HepG2 (cell line): ENCODE results near the gene PRKCD. TPM values are rescaled to one million over a fixed set of nuclear protein-coding genes. Genes with fewer than 3 reads are reported as not detected.

Experiments used
- ATAC-seq: fragments of 200-7000 bp; cut with Tn5 transposase; 3 replicates; pipeline ENCODE4 v1.9.1; 2020; ENCODE audit warnings: mild to moderate bottlenecking, moderate library complexity
- BruUV-seq: library from RNA; stranded (reverse); fragments of 400-500 nt; replicated peaks from 2 replicates; lab custom pipeline; 2021; lab: Mats Ljungman, UMichigan
- CTCF ChIA-PET: fragments of 300-600 bp; formaldehyde crosslinking; extraction: SDS; loops from one replicate; lab custom pipeline; 2021; ENCODE audit warnings: low total read pairs, inconsistent platforms, low intra/inter-chr PET ratio; lab: Yijun Ruan, JAX
- POLR2A ChIA-PET: fragments of 350-600 bp; sonication (Branson Sonifier 250); formaldehyde crosslinking; loops from one replicate; lab custom pipeline; 2020; ENCODE audit warnings: antibody characterized with exemption, inconsistent platforms; lab: Yijun Ruan, JAX
- DNase-seq: peaks from one replicate; pipeline ENCODE4 v3.0.0-alpha.2; 2015; ENCODE audit warnings: low spot score
- FAIRE-seq: peaks from 3 replicates; lab custom pipeline; 2011; peaks lifted over from hg19 to GRCh38; lab: Jason Lieb, UNC
- H2AFZ ChIP-seq: one replicate; pipeline ENCODE4 v1.6.1; 2011; ENCODE audit warnings: low read length, inconsistent platforms
- H3K27ac ChIP-seq: fragments of 300-600 bp; 3 replicates; pipeline ENCODE4 v1.8.0; 2011; ENCODE audit warnings: mixed run types, mild to moderate bottlenecking, mixed read lengths, low read length, inconsistent platforms; ENCODE audit not compliant: insufficient read depth; ENCODE audit errors: extremely low read length
- H3K27me3 ChIP-seq, 2 experiments: fragments of 200-600 bp in 1 of 2; 2 replicates in 1 of 2; 3 replicates in 1 of 2; pipeline versions ENCODE4 v1.6.0 to v1.8.0; 2011; ENCODE audit warnings: low read length in 2 of 2, mild to moderate bottlenecking in 2 of 2, moderate library complexity in 2 of 2, inconsistent platforms in 1 of 2; ENCODE audit not compliant: insufficient read depth in 2 of 2, control insufficient read depth in 1 of 2
- H3K36me3 ChIP-seq, 2 experiments: fragments of 200-600 bp in 1 of 2; replicated peaks in 1 of 2; 2 replicates in 1 of 2; 3 replicates in 1 of 2; pipeline versions ENCODE4 v1.5.1 to v1.8.0; 2011; ENCODE audit warnings: low read length in 2 of 2, inconsistent platforms in 1 of 2; ENCODE audit not compliant: insufficient read depth in 2 of 2, control insufficient read depth in 1 of 2
- H3K4me1 ChIP-seq: 2 replicates; pipeline ENCODE4 v1.5.1; 2012; ENCODE audit warnings: low read length, inconsistent platforms; ENCODE audit not compliant: insufficient read depth
- H3K4me2 ChIP-seq: 2 replicates; pipeline ENCODE4 v1.6.0; 2011; ENCODE audit warnings: low read depth, low read length, inconsistent platforms
- H3K4me3 ChIP-seq, 3 experiments: fragments of 200-600 bp in 1 of 3; sonication (generic), shearing (Covaris generic) in 1 of 3; replicated peaks in 1 of 3; 2 replicates each; pipeline ENCODE4 v1.5.1; 2011 to 2016; ENCODE audit warnings: low read length in 3 of 3, inconsistent platforms in 2 of 3, low read depth in 2 of 3, mild to moderate bottlenecking in 2 of 3, control low read depth in 1 of 3, mixed read lengths in 1 of 3; ENCODE audit not compliant: insufficient read depth in 1 of 3
- H3K79me2 ChIP-seq: one replicate; pipeline ENCODE4 v1.6.1; 2011; ENCODE audit warnings: low read length, inconsistent platforms; ENCODE audit not compliant: insufficient read depth
- H3K9ac ChIP-seq: 2 replicates; pipeline ENCODE4 v1.6.0; 2011; ENCODE audit warnings: mild to moderate bottlenecking, low read depth, low read length, inconsistent platforms; ENCODE audit not compliant: insufficient read depth
- H3K9me3 ChIP-seq: 2 replicates; pipeline ENCODE4 v1.5.1; 2012; ENCODE audit warnings: mild to moderate bottlenecking, low read length
- H4K20me1 ChIP-seq: 2 replicates; pipeline ENCODE4 v1.6.0; 2011; ENCODE audit warnings: inconsistent platforms, mild to moderate bottlenecking, low read length, moderate library complexity; ENCODE audit not compliant: insufficient read depth
- ARID2 ChIP-seq: sonication (generic); formaldehyde crosslinking; IDR thresholded peaks from 2 replicates; pipeline ENCODE4 v1.8.1; 2022; ENCODE audit warnings: mild to moderate bottlenecking, missing genetic modification reagents, borderline replicate concordance
- CAMTA2 ChIP-seq: sonication (generic); formaldehyde crosslinking; IDR thresholded peaks from 2 replicates; pipeline ENCODE4 v1.4.0; 2020; ENCODE audit warnings: mild to moderate bottlenecking, missing genetic modification reagents, borderline replicate concordance
- GABPA ChIP-seq, 2 experiments: IDR thresholded peaks; 2 replicates each; pipeline ENCODE4 v1.6.1; 2011 to 2016; ENCODE audit warnings: low read depth in 2 of 2, low read length in 1 of 2, missing biosample characterization in 1 of 2, missing genetic modification characterization in 1 of 2
- POLR2A ChIP-seq, 2 experiments: IDR thresholded peaks; 2 replicates each; pipeline ENCODE4 v1.6.1; 2011; ENCODE audit warnings: low read depth in 2 of 2, low read length in 2 of 2, mild to moderate bottlenecking in 1 of 2, moderate library complexity in 1 of 2; ENCODE audit not compliant: insufficient read depth in 1 of 2
- RBM22 ChIP-seq: fragments of 200-400 bp; formaldehyde crosslinking; optimal IDR thresholded peaks from 2 replicates; pipeline ENCODE3; 2017; ENCODE audit warnings: mild to moderate bottlenecking, low read length, moderate library complexity
- SETDB1 ChIP-seq: sonication (generic); formaldehyde crosslinking; IDR thresholded peaks from 2 replicates; pipeline ENCODE4 v1.5.1; 2020; ENCODE audit warnings: missing genetic modification reagents, mild to moderate bottlenecking, borderline replicate concordance
- TGIF2 ChIP-seq: IDR thresholded peaks from 2 replicates; pipeline ENCODE4 v1.6.1; 2016; ENCODE audit warnings: control low read depth, missing compliant biosample characterization
- TOE1 ChIP-seq: sonication (generic); formaldehyde crosslinking; IDR thresholded peaks from 2 replicates; pipeline ENCODE4 v1.4.0; 2020; ENCODE audit warnings: mild to moderate bottlenecking, missing genetic modification reagents
- ZNF234 ChIP-seq: sonication (generic); formaldehyde crosslinking; conservative IDR thresholded peaks from 2 replicates; pipeline ENCODE4 v1.5.1; 2020; ENCODE audit warnings: mild to moderate bottlenecking, missing genetic modification reagents
- WGBS: methylation state at CpG from one replicate; pipeline ENCODE4 v1.1.6; 2017; ENCODE audit warnings: low lambda C conversion rate; 5-methylcytosine and 5-hydroxymethylcytosine counted together
- in situ Hi-C: cut with HindIII; loops from 2 replicates; pipeline ENCODE4 v1.10.0; 2017; ENCODE audit warnings: low pct_unique_long_range_greater_than_20kb; ENCODE audit not compliant: extremely low pct_ligation_motif_present
- intact Hi-C: fragments of 100-400 bp; cut with micrococcal nuclease; formaldehyde crosslinking; loops from one replicate; pipeline ENCODE4 v1.10.0; 2022; ENCODE audit not compliant: unreplicated experiment
- polyA plus RNA-seq, 8 experiments: library from polyadenylated mRNA; depleted of rRNA in 3 of 8; stranded (reverse) in 7 of 8; unstranded in 1 of 8; fragments of >200 nt; fragmentation: Illumina TruSeq in 4 of 8; extraction: Trizol in 4 of 8; gene quantifications; 2 replicates each; pipeline versions ENCODE4 v1.2.1 to v1.2.3, GENCODE V29; 2011 to 2016; ENCODE audit warnings: low read depth in 4 of 8, missing spikeins in 1 of 8, mixed read lengths in 1 of 8; ENCODE audit not compliant: insufficient read depth in 1 of 8
- total RNA-seq, 5 experiments: library from RNA; depleted of rRNA; stranded (reverse); fragments of >200 nt; fragmentation: Illumina TruSeq; extraction: Trizol; gene quantifications; 2 replicates each; pipeline ENCODE4 v1.2.3, GENCODE V29; 2016; ENCODE audit warnings: low read depth in 1 of 5

PRKCD gene
- total and polyA plus RNA-seq, 2 of the 13 experiments (the other 11 are each of a cell fraction or from before 2014, with no cell fraction given), result 1.6 to 40.7 TPM

- FAIRE-seq (no peak), DNase-seq (no peak)
- Histone ChIP-seq H3K4me1 (peaks cover 54% of the 10 kb centered on the region), H4K20me1 (peaks cover 28% of the 10 kb centered on the region), H3K79me2 (peaks cover 37% of the 10 kb centered on the region), H3K9me3 (no peaks in the 10 kb centered on the region), H3K36me3 (peaks cover 47 to 73% of the 10 kb centered on the region in 2 experiments), H3K9ac (no peak overlapping the region)
- POLR2A ChIA-PET, result no interaction called here
- TF ChIP-seq ARID2 (no peak), TOE1 (CRISPR knock-in tag) (no peak), CAMTA2 (no peak), ZNF234 (CRISPR knock-in tag) (no peak), TGIF2 (CRISPR knock-in tag) (no peak), RBM22 (peak; percentile 37)
- TF ChIP-seq, all 625 proteins: peak for 1
- H3K4me2 ChIP-seq, result no peak overlapping the region
- H3K4me3 ChIP-seq, result no peak overlapping the region
- in situ Hi-C loops, result no loop called here
- CTCF ChIA-PET, result no interaction called here
- no peaks in the 10 kb centered on the region for H3K27me3 ChIP-seq
- WGBS, result 98% methylated on average over 5 of the region's 5 CpGs
- H3K27ac ChIP-seq, result no peak overlapping the region
- BruUV-seq, result no TSS peak
- intact Hi-C loops, result no loop called here
- no peak for ATAC-seq
- no peak overlapping the region for H2AFZ ChIP-seq
These were observed 78.8 kb downstream of the PRKCD start for GRCh38 chr3:53239800-53240199.

- intact Hi-C loops, result no loop called here
- CTCF ChIA-PET, result no interaction called here
- Histone ChIP-seq H3K27me3 (no peaks in the 10 kb centered on the region), H3K4me1 (peaks cover 46% of the 10 kb centered on the region), H3K9ac (no peak overlapping the region), H4K20me1 (peaks cover 37% of the 10 kb centered on the region), H2AFZ (no peak overlapping the region), H3K36me3 (peaks cover 37 to 62% of the 10 kb centered on the region in 2 experiments), H3K4me3 (no peak overlapping the region), H3K27ac (no peak overlapping the region), H3K9me3 (no peaks in the 10 kb centered on the region), H3K4me2 (no peak overlapping the region), H3K79me2 (peaks cover 49% of the 10 kb centered on the region)
- FAIRE-seq (no peak), ATAC-seq (no peak), DNase-seq (no peak)
- TF ChIP-seq POLR2A (IDR thresholded peaks at IDR 0.05; ENCODE audit: insufficient read depth in 1 of 2, low read depth in 2 of 2, low read length in 2 of 2) (0 out of 4 replicates have a peak, but pooled peaks of 1 of the 2 experiments have one; percentile 8), GABPA (IDR thresholded peaks at IDR 0.05; ENCODE audit: low read depth, low read length) (0 out of 2 replicates have a peak, but pooled peaks have one; percentile 3), GABPA (CRISPR knock-in tag; IDR thresholded peaks at IDR 0.05; ENCODE audit: low read depth) (no peak), SETDB1 (CRISPR knock-in tag) (no peak)
- in situ Hi-C loops, result no loop called here
- BruUV-seq, result no TSS peak
- 96% methylated on average over 16 of the region's 28 CpGs for WGBS
- POLR2A ChIA-PET, result no interaction called here
These were observed 80.3 kb downstream of the PRKCD start for GRCh38 chr3:53240989-53241972.
